Ascending aorta (tissue), 2 donors: ENCODE results near the gene NOCT. TPM values are rescaled to one million over a fixed set of nuclear protein-coding genes. Genes with fewer than 3 reads are reported as not detected.
A peak's percentile ranks its signal among the peaks of the same experiment; 100 is the strongest.

ENCODE experiments used
- DNase-seq, 2 donors: peaks; one replicate each; pipeline ENCODE4 v3.0.0-alpha.2; 2019; ENCODE audit warnings: low spot score in 2 of 2
- H3K27ac ChIP-seq, 2 donors: fragments of 200-600 bp; sonication (generic); one replicate each; pipeline ENCODE4 v1.5.1; 2016 to 2017; ENCODE audit warnings: mild to moderate bottlenecking in 1 of 2
- H3K27me3 ChIP-seq: fragments of 200-600 bp; sonication (generic); one replicate; pipeline ENCODE4 v1.5.1; 2017
- H3K36me3 ChIP-seq, 2 donors: fragments of 200-600 bp; sonication (generic); one replicate each; pipeline ENCODE4 v1.5.1; 2016
- H3K4me1 ChIP-seq, 2 donors: fragments of 200-600 bp; sonication (generic); one replicate each; pipeline ENCODE4 v1.5.1; 2016 to 2017; ENCODE audit warnings: mild to moderate bottlenecking in 1 of 2
- H3K4me3 ChIP-seq, 2 donors: fragments of 200-600 bp; sonication (generic); one replicate each; pipeline ENCODE4 v1.5.1; 2016 to 2017; ENCODE audit warnings: mild to moderate bottlenecking in 1 of 2
- H3K9me3 ChIP-seq, 2 donors: fragments of 200-600 bp; sonication (generic); one replicate each; pipeline ENCODE4 v1.5.1; 2016
- intact Hi-C: fragments of 100-400 bp; cut with DNase I; formaldehyde crosslinking; loops from one replicate; pipeline ENCODE4 v1.15.1; 2023
- total RNA-seq: library from RNA; depleted of rRNA; stranded (reverse); fragments of >200 nt; gene quantifications from one replicate; pipeline ENCODE4 v1.1.0, GENCODE V29; 2016
- TF ChIP-seq, protein P1 (sequence below), 3 experiments: fragments of 200-600 bp in 2 of 3; fragments of 450-650 bp in 1 of 3; sonication (generic) in 2 of 3; IDR thresholded peaks; one replicate each; pipeline ENCODE4 v1.5.1; 2016 to 2019; ENCODE audit warnings: antibody characterized with exemption in 3 of 3, mild to moderate bottlenecking in 1 of 3, moderate library complexity in 1 of 3

NOCT gene
- total RNA-seq, 1 donor from 2014 or later, result 9.9 TPM

DNA sequence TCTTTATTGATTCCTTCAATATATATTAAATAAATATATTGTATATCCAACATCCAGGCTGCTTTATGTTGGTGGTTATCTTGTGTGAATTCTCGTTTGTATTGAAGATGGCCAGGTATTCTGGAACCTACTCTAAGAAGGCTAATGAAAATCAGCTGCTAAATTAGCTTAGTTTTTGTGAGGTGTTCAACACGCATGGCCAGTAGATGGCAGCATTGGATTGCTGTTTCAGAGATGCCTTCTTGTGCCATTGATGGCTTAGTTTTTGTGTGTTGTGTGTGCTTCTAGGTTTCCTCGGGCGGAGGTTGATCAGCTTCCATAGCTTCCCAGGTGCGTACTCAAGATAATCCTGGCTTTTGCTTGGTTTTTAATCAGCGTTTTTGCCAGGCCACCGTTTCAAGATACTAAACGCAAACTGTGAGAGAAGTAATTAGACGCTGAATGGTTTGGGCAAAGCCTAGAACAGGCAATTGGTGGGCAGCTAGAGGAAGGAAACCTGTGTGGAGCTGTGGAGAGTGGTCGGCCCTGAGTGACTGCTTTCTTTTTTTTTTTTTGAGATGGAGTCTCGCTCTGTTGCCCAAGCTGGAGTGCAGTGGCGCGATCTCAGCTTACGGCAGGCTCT lies 15.1 kb downstream of the NOCT start:
- Histone ChIP-seq H3K27me3 (no peaks in the 10 kb centered on the region), H3K4me3 (no peak overlapping the region), H3K4me1 (no peaks in the 10 kb centered on the region), H3K27ac (no peak overlapping the region), H3K36me3 (no peaks in the 10 kb centered on the region), H3K9me3 (no peaks in the 10 kb centered on the region)
- TF ChIP-seq, protein P1, sequence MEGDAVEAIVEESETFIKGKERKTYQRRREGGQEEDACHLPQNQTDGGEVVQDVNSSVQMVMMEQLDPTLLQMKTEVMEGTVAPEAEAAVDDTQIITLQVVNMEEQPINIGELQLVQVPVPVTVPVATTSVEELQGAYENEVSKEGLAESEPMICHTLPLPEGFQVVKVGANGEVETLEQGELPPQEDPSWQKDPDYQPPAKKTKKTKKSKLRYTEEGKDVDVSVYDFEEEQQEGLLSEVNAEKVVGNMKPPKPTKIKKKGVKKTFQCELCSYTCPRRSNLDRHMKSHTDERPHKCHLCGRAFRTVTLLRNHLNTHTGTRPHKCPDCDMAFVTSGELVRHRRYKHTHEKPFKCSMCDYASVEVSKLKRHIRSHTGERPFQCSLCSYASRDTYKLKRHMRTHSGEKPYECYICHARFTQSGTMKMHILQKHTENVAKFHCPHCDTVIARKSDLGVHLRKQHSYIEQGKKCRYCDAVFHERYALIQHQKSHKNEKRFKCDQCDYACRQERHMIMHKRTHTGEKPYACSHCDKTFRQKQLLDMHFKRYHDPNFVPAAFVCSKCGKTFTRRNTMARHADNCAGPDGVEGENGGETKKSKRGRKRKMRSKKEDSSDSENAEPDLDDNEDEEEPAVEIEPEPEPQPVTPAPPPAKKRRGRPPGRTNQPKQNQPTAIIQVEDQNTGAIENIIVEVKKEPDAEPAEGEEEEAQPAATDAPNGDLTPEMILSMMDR (IDR thresholded peaks at IDR 0.05), result peak; percentile 52 to 82 (median 75)
- intact Hi-C loops, result loop anchor here (1.0 to 10.0 kb wide), 5 partner anchors 52 to 624 kb away; partner anchors contain the start of gene ELF2
- peak in 1 of 2 donors; percentile 82 for DNase-seq

DNA sequence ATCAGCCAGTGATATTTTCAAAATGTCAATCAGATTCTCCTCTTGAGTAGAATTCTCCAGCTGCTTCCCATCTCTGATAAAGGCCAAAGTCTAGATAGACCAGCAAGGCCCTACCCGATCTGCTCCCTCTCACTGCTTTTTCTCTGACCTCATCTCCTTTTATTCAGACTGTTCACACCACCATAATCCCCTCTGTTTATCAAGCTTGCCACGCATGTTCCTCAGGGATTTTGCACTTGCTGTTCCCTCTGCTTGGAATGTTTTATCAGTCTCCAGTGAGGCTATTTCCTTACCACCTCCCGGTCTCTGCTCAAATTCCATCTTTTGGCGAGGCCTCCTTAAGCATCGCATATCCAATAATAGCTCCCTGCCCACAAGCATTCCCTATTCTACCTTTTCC lies 20.1 kb downstream of the NOCT start:
- Histone ChIP-seq H3K27ac (no peak overlapping the region), H3K27me3 (no peaks in the 10 kb centered on the region), H3K4me1 (no peaks in the 10 kb centered on the region), H3K9me3 (no peaks in the 10 kb centered on the region), H3K4me3 (no peak overlapping the region), H3K36me3 (peaks cover 4 to 6% of the 10 kb centered on the region in 2 donors)
- DNase-seq, result no peak
- intact Hi-C loops, result loop anchor here (10.0 kb wide), 1 partner anchor 619 kb away; no protein-coding TSS in a partner anchor
- TF ChIP-seq, protein P1 (IDR thresholded peaks at IDR 0.05), result no peak

DNA sequence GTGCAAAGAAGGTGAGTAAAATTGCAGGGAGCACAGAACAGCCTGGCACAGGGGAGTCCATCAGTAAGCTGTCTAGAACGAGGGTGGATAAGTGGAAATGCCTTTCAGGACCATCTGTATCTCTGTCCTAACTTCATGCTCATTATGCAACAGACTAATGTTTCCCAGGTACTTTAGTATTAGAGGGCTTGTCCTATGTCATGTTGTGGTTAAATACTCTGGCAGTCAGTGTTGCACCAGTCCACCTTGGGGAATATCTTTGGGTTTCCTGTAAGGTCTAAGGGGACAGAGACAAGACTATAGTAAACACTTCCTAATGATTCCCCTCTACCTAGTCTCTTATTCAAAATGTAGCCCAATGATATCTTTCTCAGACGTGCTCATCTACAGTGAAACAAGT lies 21.3 kb downstream of the NOCT start:
- no peaks in the 10 kb centered on the region for H3K9me3 ChIP-seq

DNA sequence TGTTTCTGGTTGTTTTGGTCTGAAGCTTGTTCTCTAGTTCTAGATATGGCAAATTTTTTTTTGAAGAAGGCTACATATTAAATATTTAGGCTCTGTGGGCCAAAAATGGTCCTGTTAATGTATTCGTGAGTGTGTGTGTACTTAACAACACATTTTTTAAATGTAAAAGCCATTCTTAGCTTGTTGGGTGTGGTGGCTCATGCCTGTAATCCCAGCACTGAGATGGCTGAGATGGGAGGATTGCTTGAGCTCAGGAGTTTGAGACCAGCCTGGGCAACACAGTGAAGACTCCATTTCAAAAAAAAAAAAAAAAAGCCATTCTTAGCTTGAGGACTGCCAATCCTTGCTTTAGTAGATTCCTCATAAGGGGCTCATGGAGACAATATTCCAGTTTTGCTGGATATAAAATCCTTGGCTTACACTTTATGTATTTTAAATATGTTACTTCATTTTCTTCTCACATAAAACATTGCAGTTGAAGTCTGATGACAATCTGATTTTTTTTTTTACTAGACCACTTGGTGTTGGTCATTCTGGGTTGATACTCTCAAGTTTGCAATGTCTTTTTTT lies 23.4 kb downstream of the NOCT start:
- intact Hi-C loops, result loop anchor here (10.0 kb wide), 1 partner anchor 616 kb away; no protein-coding TSS in a partner anchor
- no peaks in the 10 kb centered on the region for H3K4me1 ChIP-seq
- H3K27ac ChIP-seq, result no peak overlapping the region
- no peaks in the 10 kb centered on the region for H3K9me3 ChIP-seq
- TF ChIP-seq, protein P1 (IDR thresholded peaks at IDR 0.05), result no peak
- H3K36me3 ChIP-seq, result peaks cover 10 to 12% of the 10 kb centered on the region in 2 donors
- no peak overlapping the region for H3K4me3 ChIP-seq
- H3K27me3 ChIP-seq, result no peaks in the 10 kb centered on the region
- no peak for DNase-seq

More for the DNA sequence above, 21.3 kb downstream of the NOCT start:
- Histone ChIP-seq H3K36me3 (peaks cover 4 to 6% of the 10 kb centered on the region in 2 donors), H3K27me3 (no peaks in the 10 kb centered on the region), H3K27ac (no peak overlapping the region), H3K4me3 (no peak overlapping the region), H3K4me1 (no peaks in the 10 kb centered on the region)
- intact Hi-C loops, result loop anchor here (10.0 kb wide), 1 partner anchor 618 kb away; no protein-coding TSS in a partner anchor
- no peak for DNase-seq
- TF ChIP-seq, protein P1 (IDR thresholded peaks at IDR 0.05), result no peak

DNA sequence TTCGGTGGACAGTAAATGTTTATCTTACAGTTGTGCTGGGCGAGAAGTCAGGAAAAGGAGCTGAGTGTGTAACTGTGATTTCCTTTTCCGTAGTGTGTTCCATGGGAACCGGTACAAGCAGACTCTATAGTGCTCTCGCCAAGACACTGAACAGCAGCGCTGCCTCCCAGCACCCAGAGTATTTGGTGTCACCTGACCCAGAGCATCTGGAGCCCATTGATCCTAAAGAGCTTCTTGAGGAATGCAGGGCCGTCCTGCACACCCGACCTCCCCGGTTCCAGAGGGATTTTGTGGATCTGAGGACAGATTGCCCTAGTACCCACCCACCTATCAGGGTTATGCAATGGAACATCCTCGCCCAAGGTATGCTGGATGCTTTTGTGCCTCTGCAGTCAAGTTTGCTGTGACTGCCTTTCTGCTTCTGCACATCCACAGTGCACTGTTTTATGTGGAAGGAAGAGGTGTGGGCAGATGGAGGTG lies 27.4 kb downstream of the NOCT start:
- no peak for DNase-seq
- TF ChIP-seq, protein P1 (IDR thresholded peaks at IDR 0.05), result no peak
- intact Hi-C loops, result no loop called here
- H3K27ac ChIP-seq, result peak overlapping the region in 1 of 2 donors; percentile 23
- H3K4me3 ChIP-seq, result no peak overlapping the region
- H3K4me1 ChIP-seq, result no peaks in the 10 kb centered on the region
- H3K36me3 ChIP-seq, result peaks cover 24 to 26% of the 10 kb centered on the region in 2 donors
- H3K27me3 ChIP-seq, result no peaks in the 10 kb centered on the region
- no peaks in the 10 kb centered on the region for H3K9me3 ChIP-seq
